SIG-M5 treated with dmso at 0.1 percent for 504 hours (cell line): ENCODE measurements around the gene EMP2.
"Not testable (repeated sequence)": the region's sequence is repeated elsewhere in the genome, so short reads cannot be mapped to it uniquely, and the experiment has no call there.

Experiments
- DNase-seq: peaks from one replicate; lab custom pipeline; 2025; ENCODE audit not compliant: unreplicated experiment; lab: John Stamatoyannopoulos, UW

The EMP2 gene

DNA sequence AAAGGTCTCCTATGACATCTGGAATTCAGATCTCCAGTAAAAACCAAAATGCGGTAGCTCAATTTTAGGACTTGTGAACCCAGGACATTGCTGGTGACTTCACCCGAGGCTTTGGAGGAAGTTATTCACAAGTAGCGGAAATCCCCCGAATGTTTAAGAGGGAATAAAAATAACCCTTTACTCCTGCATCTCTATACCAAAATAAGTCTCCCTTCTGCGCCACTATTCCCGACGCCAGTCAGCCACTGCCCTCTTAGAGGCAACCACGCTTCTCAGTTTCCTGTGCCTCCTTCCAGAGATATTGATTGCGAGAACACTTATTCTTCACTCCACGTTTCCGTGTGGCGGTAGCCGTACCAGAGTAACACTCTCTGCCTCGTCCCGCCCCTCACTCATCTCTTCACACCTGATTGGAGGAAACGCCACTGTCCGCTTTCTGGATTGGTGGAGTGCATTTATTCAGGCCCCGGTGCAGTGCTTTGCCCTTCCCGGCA lies 27.4 kb downstream of the EMP2 start:
- DNase-seq, result no peak

DNA sequence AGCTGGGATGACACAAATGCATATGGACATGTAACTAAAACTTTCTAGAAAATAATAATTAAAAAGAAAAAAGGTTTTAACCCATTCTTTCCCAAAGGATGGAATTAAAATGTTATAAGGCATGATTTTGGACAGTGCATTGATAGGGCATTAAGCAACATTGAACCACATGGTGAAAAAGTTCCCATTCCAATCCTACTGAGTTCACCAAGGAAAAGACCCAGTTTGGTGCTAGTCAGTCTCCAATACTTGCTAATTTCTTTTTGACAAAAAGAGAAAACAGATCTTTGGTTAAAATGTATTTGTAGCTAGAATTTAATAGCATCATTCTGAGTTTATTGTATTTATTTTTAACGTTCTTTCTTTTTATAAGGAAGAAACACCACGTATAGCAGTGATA lies 28.1 kb downstream of the EMP2 start:
- no peak for DNase-seq

DNA sequence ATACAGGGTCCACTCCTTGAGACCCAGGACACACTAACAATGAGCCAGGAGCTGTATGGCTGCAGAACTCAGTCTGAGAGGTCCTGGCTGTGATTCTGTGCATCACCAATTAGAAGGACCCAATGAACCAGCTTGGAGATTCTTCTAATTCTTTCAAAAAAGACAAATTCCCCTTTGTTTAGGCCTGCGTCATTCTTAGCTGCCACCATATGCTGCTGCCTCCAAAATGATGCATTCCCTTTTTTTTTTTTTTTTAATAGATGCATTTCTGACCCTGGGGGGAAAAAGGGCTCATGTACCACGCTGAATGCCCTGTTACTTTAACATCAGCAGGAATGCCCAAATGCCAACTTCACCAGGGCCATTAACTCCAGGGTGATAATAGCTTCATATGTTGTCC lies 28.5 kb downstream of the EMP2 start:
- no peak for DNase-seq

DNA sequence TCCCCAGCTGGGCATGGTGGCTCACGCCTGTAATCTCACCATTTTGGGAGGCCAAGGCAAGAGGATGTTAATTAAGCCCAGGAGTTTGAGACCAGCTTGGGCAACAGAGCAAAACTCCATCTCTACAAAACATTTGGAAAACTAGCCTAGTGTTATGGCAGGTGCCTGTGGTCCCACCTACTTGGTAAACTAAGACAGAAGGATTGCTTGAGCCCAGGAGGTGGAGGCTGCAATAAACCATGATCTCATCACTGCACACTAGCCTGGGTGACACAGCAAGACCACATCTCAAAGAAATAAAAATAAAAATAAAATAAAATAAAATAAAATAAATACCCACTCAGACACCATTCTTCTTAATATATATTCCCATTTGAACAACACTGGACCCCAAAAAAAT lies 32.0 kb downstream of the EMP2 start:
- no peak for DNase-seq

- DNase-seq, result no peak
Observed at GRCh38 chr16:10547708-10548107, 32.7 kb downstream of the EMP2 start.

GRCh38 chr16:10543231-10543977 lies 37.0 kb downstream of the EMP2 start:
- DNase-seq, result no peak

GRCh38 chr16:10541366-10541765 lies 39.0 kb downstream of the EMP2 start:
- DNase-seq, result no peak

DNA sequence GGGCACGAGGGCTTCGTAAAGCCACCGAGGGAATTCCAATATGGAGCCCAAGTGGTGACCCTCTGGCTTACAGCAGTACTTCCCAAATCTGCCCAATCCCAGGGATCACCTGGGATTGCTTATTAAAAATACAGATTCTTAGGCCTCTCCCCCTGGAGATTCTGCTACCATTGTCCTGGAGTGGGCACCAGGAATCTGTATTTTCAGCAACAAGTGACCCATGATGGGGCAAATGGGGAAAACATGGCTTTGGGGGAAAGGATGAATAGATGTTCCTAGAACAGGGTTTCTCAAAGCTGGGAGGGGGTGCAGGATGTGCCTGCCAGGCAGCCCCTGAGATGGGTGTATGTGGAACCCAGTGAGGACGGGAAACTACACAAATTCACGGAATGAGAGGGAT lies 40.6 kb downstream of the EMP2 start:
- no peak for DNase-seq

- no peak for DNase-seq
Observed at GRCh38 chr16:10539236-10539635, 41.2 kb downstream of the EMP2 start.

GRCh38 chr16:10538583-10538982 lies 41.8 kb downstream of the EMP2 start:
- DNase-seq, result no peak

DNA sequence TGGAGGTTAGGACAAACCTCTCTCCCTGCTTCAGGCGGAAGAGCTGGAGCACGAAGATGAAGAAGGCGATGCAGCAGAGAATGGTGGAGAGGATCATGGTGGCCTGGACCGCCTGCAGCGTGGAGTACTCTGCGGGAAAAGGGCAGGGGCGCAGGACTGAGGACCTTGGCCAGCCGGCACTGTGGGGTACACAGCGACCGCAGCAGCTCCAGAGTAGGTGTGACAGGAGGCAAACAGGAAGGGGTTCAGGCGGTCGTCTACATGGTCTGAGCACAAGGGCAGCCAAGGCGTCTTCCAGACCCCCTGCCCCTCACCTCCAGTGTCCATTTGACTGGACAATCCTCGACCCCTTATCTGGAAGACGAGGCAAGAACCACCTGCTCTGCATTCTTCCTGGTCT lies 42.5 kb downstream of the EMP2 start:
- DNase-seq, result no peak

- no peak for DNase-seq
Observed at GRCh38 chr16:10536814-10537389, 43.5 kb downstream of the EMP2 start.

- DNase-seq, result not testable (repeated sequence)
Observed at GRCh38 chr16:10536328-10536727, 44.1 kb downstream of the EMP2 start.

DNA sequence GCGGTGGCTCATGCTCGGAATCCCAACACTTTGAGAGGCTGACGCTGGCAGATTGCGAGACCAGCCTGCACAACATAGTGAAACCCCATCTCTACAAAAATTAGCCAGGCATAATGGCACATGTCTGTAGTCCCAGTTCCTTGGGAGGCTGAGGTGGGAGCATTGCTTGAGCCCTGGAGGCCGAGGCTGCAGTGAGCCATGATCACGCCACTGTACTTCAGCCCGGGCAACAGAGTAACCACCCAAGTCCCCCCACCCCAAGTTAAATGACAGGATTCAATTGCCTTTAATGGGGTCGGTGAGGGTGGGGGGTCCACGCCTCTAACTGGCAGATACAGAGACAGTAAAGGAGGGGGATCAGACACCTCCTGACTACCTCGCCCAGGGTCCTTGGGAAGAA lies 44.9 kb downstream of the EMP2 start:
- DNase-seq, result no peak

DNA sequence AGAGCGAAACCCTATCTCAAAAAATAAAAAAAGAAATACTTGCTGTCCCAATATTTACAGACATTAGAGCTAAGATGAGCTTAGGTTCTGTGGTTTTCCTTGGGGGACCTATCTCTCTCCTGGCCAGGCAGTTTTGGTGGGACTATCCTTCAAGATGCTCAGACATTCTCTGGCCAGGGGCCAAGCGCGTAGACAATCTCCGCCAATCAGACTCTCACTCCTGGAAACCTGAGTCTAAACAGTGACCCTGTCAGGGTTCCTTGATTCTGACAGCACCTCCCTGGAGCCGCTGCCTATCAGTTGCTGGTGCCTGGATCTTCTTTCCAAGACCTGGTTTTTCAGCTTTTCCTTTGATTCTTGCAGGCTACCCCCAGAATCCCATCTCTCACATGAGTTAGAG lies 45.6 kb downstream of the EMP2 start:
- no peak for DNase-seq

- DNase-seq, result not testable (repeated sequence)
Observed at GRCh38 chr16:10533612-10534011, 46.8 kb downstream of the EMP2 start.

GRCh38 chr16:10531582-10531981 lies 48.8 kb downstream of the EMP2 start:
- DNase-seq, result no peak

- no peak for DNase-seq
Observed at GRCh38 chr16:10530685-10531084, 49.7 kb downstream of the EMP2 start.

DNA sequence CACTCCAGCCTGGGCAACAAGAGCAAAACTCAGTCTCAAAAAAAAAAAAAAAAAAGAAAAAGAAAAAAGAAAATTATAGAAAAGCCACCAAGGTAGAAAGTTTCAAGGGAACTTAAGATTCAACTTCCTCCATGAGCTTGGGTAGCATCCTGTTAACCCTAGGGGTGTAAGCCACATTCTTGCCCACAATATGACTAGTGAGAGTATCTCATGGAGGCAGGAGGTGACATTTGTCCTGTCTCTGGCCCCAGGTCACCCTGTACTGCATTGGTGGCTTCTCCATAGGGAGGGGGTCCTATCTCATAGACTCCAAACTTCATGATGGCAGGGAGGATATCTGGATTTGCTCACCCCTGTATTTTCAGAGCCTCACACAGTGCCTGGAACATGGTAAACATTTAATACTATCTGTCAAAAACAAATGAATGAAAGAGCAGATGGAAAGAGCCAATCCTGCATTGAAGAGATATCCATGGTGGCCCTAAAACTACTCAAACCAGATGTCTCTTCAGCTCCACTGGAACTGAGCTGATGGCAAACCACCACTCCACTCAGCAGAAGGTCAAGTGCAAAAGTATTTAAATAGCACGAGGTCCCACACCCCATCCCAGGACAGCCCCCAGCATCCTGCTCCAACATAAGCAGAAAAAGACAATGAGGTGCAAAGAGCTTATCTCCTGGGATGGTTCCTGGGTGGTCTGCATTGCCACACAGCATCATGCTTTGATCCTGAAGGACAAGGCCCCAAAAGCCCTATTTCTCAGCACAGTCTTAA lies 50.3 kb downstream of the EMP2 start:
- DNase-seq, result no peak

- DNase-seq, result no peak
Observed at GRCh38 chr16:10528635-10529034, 51.8 kb downstream of the EMP2 start.

- DNase-seq, result no peak
Observed at GRCh38 chr16:10526962-10527361, 53.4 kb downstream of the EMP2 start.

- no peak for DNase-seq
Observed at GRCh38 chr16:10525214-10525825, 55.1 kb downstream of the EMP2 start.
